ENCODE results near the gene CTAG2.

Gene CTAG2

DNA sequence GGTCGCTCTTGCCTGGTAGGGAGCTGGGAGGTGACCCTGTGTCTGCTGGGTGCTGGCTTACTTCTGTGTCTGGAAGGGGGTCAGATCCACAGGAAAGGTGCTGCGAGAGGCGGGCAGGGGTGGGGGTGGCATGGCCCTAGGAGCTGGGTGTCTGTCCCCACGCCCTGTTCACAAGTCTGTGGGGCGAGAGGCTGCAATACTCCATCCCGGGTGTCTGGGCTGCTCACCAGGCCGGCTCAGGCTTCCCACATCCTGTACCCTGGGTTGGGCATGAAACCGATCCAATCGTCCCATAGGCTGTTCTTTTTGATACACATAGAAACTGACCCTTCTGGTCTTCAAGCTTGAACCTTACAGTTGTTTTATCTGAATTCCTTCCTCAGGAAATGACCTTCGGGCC lies 993 bp upstream of the CTAG2 start:
- no peak overlapping the region for H2AFZ ChIP-seq (ENCODE audit: low read length)
- H3F3A ChIP-seq (ENCODE audit: insufficient read depth, low read length) = no peaks in the 10 kb centered on the region
- H3K4me1 ChIP-seq (ENCODE audit: insufficient read depth, low read length, severe bottlenecking) = no peaks in the 10 kb centered on the region
- no peaks in the 10 kb centered on the region for H3K9me2 ChIP-seq (ENCODE audit: low read depth, low read length)
- H3K27ac ChIP-seq (ENCODE audit: low read depth, low read length, poor library complexity, severe bottlenecking) = no peak overlapping the region
- H3K4me2 ChIP-seq (ENCODE audit: low read length) = no peak overlapping the region
- TF ChIP-seq EZH2 (IDR thresholded peaks at IDR 0.05; ENCODE audit: borderline replicate concordance, low read length) = no peak
- TF ChIP-seq, protein P1, sequence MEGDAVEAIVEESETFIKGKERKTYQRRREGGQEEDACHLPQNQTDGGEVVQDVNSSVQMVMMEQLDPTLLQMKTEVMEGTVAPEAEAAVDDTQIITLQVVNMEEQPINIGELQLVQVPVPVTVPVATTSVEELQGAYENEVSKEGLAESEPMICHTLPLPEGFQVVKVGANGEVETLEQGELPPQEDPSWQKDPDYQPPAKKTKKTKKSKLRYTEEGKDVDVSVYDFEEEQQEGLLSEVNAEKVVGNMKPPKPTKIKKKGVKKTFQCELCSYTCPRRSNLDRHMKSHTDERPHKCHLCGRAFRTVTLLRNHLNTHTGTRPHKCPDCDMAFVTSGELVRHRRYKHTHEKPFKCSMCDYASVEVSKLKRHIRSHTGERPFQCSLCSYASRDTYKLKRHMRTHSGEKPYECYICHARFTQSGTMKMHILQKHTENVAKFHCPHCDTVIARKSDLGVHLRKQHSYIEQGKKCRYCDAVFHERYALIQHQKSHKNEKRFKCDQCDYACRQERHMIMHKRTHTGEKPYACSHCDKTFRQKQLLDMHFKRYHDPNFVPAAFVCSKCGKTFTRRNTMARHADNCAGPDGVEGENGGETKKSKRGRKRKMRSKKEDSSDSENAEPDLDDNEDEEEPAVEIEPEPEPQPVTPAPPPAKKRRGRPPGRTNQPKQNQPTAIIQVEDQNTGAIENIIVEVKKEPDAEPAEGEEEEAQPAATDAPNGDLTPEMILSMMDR (IDR thresholded peaks at IDR 0.05; ENCODE audit: low read length) = no peak
- H3K9ac ChIP-seq (ENCODE audit: low read length) = no peak overlapping the region
- no peaks in the 10 kb centered on the region for H3K27me3 ChIP-seq (ENCODE audit: insufficient read depth, low read length)
- H3K4me3 ChIP-seq (ENCODE audit: low read depth, low read length, poor library complexity, severe bottlenecking) = no peak overlapping the region
- H4K20me1 ChIP-seq (ENCODE audit: insufficient read depth, low read length) = no peaks in the 10 kb centered on the region
- no peaks in the 10 kb centered on the region for H3K36me3 ChIP-seq (ENCODE audit: insufficient read depth, low read length)
- H3K79me2 ChIP-seq (ENCODE audit: insufficient read depth, low read length) = no peaks in the 10 kb centered on the region
- H3K9me3 ChIP-seq (ENCODE audit: low read length) = no peaks in the 10 kb centered on the region

GRCh38 chrX:154653048-154653401 lies 354 bp downstream of the CTAG2 start:
- Histone ChIP-seq H3K9me2 (ENCODE audit: low read depth, low read length) (no peaks in the 10 kb centered on the region), H4K20me1 (ENCODE audit: insufficient read depth, low read length) (no peaks in the 10 kb centered on the region), H3F3A (ENCODE audit: insufficient read depth, low read length) (no peaks in the 10 kb centered on the region), H3K4me3 (ENCODE audit: low read depth, low read length, poor library complexity, severe bottlenecking) (no peak overlapping the region), H2AFZ (ENCODE audit: low read length) (no peak overlapping the region), H3K9ac (ENCODE audit: low read length) (no peak overlapping the region), H3K79me2 (ENCODE audit: insufficient read depth, low read length) (no peaks in the 10 kb centered on the region), H3K9me3 (ENCODE audit: low read length) (no peaks in the 10 kb centered on the region), H3K36me3 (ENCODE audit: insufficient read depth, low read length) (no peaks in the 10 kb centered on the region), H3K4me2 (ENCODE audit: low read length) (no peak overlapping the region), H3K27ac (ENCODE audit: low read depth, low read length, poor library complexity, severe bottlenecking) (no peak overlapping the region), H3K4me1 (ENCODE audit: insufficient read depth, low read length, severe bottlenecking) (no peaks in the 10 kb centered on the region), H3K27me3 (ENCODE audit: insufficient read depth, low read length) (no peaks in the 10 kb centered on the region)
- TF ChIP-seq EZH2 (IDR thresholded peaks at IDR 0.05; ENCODE audit: borderline replicate concordance, low read length) = no peak
- TF ChIP-seq, protein P1 (IDR thresholded peaks at IDR 0.05; ENCODE audit: low read length) = no peak

DNA sequence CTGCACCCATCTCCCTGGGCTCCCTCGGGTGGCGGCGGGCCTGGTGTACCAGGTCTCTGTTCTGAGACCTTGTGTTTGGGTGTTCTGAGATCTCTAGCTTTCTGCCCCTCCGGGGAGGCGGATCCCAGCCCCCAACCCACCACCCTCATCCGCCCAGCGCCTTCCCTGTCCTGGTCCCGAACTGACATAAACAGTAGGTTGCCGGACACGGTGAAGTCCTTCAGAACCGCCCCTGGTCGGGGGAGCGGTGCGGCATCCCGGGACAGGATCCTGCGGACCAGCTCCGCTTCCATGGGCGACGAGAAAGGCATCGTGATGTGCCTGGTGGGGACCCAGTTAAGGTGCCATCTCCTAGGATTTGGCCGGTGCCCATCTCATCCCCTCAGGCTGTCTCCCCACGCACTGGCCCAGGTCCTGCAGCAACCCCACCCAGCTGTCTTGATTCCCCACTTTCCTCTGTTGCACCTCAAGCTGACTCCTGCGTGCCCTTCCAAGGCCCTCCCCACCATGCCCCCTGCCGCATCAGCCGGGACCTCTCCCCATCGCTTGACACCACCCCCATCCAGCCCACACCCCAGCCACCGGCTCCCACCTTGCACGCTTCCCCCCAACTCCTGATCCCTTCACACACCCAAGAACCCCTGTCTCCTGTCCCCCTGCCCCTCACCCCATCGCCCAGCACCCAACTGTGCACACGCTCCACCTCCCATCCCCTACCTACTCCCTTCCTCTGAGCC lies 900 bp downstream of the CTAG2 start:
- Histone ChIP-seq H4K20me1 (ENCODE audit: insufficient read depth, low read length) (no peaks in the 10 kb centered on the region), H3K9me3 (ENCODE audit: low read length) (no peaks in the 10 kb centered on the region), H3F3A (ENCODE audit: insufficient read depth, low read length) (no peaks in the 10 kb centered on the region), H3K4me2 (ENCODE audit: low read length) (no peak overlapping the region), H2AFZ (ENCODE audit: low read length) (no peak overlapping the region), H3K4me1 (ENCODE audit: insufficient read depth, low read length, severe bottlenecking) (no peaks in the 10 kb centered on the region), H3K4me3 (ENCODE audit: low read depth, low read length, poor library complexity, severe bottlenecking) (no peak overlapping the region), H3K79me2 (ENCODE audit: insufficient read depth, low read length) (no peaks in the 10 kb centered on the region), H3K9me2 (ENCODE audit: low read depth, low read length) (no peaks in the 10 kb centered on the region), H3K27ac (ENCODE audit: low read depth, low read length, poor library complexity, severe bottlenecking) (no peak overlapping the region), H3K27me3 (ENCODE audit: insufficient read depth, low read length) (no peaks in the 10 kb centered on the region), H3K9ac (ENCODE audit: low read length) (no peak overlapping the region), H3K36me3 (ENCODE audit: insufficient read depth, low read length) (no peaks in the 10 kb centered on the region)
- TF ChIP-seq, protein P1 (IDR thresholded peaks at IDR 0.05; ENCODE audit: low read length) = no peak
- no peak for TF ChIP-seq EZH2 (IDR thresholded peaks at IDR 0.05; ENCODE audit: borderline replicate concordance, low read length)

Data from OCI-LY1 (cell line).